ENCODE results near the gene ABHD11.

DNA sequence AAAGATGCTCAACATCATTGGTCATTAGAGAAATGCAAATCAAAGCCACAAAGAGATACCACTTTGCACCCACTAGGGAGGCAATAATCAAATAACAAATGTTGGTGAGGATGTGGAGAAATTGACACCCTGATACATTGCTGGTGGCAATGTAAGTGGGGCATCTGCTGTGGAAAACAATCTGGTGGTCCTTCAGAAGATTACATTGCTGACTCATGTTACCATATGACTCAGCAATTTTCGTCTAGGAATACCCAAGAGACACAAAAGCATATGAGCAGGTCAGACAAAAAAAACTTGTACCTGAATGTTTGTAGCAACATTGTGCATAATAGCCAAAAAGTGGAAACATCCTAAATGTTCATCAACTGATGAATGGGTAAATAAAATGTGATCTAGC, 36.3 kb upstream of the ABHD11 start:
- TF ChIP-seq, protein P1, sequence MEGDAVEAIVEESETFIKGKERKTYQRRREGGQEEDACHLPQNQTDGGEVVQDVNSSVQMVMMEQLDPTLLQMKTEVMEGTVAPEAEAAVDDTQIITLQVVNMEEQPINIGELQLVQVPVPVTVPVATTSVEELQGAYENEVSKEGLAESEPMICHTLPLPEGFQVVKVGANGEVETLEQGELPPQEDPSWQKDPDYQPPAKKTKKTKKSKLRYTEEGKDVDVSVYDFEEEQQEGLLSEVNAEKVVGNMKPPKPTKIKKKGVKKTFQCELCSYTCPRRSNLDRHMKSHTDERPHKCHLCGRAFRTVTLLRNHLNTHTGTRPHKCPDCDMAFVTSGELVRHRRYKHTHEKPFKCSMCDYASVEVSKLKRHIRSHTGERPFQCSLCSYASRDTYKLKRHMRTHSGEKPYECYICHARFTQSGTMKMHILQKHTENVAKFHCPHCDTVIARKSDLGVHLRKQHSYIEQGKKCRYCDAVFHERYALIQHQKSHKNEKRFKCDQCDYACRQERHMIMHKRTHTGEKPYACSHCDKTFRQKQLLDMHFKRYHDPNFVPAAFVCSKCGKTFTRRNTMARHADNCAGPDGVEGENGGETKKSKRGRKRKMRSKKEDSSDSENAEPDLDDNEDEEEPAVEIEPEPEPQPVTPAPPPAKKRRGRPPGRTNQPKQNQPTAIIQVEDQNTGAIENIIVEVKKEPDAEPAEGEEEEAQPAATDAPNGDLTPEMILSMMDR (IDR thresholded peaks at IDR 0.05; ENCODE audit: low read depth, low read length, poor library complexity, severe bottlenecking) = no peak
- TF ChIP-seq EZH2phosphoT487 (IDR thresholded peaks at IDR 0.05; ENCODE audit: borderline replicate concordance, low read length) = no peak

Measured in DOHH2 (cell line).